ENCODE measurements around the gene HEMGN. TPM values are rescaled to one million over a fixed set of nuclear protein-coding genes. Genes with fewer than 3 reads are reported as not detected.
A peak's percentile ranks its signal among the peaks of the same experiment; 100 is the strongest.

HEMGN gene
- polyA plus RNA-seq, 1 donor from 2014 or later, result not detected

DNA sequence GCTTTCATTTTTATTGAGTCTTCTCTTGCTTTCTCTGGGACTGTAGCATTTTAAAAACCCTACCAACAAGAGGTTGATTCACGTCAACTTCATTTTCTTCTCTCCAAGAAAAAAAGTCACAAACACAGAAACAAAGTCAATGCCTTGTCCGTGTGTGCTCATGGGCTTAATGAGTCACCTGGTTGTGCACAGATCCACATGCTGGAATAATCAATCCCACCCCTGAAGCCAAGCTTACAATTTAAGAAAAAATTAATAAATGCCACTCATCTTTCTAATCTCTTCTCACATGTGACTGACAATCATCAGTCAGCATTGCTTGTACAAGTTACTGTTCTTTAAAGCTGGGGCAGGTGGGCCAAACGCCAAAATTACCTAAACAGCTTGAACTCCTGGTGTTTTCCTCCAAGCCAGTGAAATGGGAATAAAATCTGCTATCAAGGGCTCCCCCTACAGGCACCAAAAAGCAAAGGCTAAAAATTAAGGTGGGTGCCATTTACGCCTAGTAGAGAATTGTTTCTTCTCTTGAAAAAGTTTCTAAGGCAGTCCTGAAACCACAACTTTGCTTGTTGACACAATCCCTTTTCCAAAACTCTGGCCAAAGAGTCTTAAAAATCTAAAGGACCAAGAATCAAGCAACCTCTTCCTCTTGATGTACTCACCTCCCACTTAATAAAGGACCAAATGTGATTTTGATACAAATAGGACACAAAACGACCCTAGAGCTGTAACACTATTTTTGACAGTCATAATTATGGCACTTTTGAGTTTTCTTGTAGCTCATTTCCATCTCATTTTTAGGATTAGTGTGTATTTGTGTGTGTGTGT lies 37.0 kb downstream of the HEMGN start:
- H3F3A ChIP-seq (ENCODE audit: insufficient read depth, low read length, poor library complexity, severe bottlenecking), result no peaks in the 10 kb centered on the region
- no peak overlapping the region for H3K9ac ChIP-seq (ENCODE audit: low read length)
- H4K20me1 ChIP-seq (ENCODE audit: insufficient read depth), result no peaks in the 10 kb centered on the region
- H3K27me3 ChIP-seq (ENCODE audit: insufficient read depth, low read depth, low read length), result no peaks in the 10 kb centered on the region
- H3K79me2 ChIP-seq (replicated peaks; ENCODE audit: insufficient read depth, low read length), result no peaks in the 10 kb centered on the region
- H3K9me2 ChIP-seq (ENCODE audit: insufficient read depth, low read length), result no peaks in the 10 kb centered on the region
- no peak overlapping the region for H3K27ac ChIP-seq (ENCODE audit: low read length)
- no peaks in the 10 kb centered on the region for H3K9me3 ChIP-seq (ENCODE audit: low read length)
- TF ChIP-seq MXI1 (conservative IDR thresholded peaks at IDR 0.05; ENCODE audit: poor library complexity, severe bottlenecking), result no peak
- TF ChIP-seq, protein P1, sequence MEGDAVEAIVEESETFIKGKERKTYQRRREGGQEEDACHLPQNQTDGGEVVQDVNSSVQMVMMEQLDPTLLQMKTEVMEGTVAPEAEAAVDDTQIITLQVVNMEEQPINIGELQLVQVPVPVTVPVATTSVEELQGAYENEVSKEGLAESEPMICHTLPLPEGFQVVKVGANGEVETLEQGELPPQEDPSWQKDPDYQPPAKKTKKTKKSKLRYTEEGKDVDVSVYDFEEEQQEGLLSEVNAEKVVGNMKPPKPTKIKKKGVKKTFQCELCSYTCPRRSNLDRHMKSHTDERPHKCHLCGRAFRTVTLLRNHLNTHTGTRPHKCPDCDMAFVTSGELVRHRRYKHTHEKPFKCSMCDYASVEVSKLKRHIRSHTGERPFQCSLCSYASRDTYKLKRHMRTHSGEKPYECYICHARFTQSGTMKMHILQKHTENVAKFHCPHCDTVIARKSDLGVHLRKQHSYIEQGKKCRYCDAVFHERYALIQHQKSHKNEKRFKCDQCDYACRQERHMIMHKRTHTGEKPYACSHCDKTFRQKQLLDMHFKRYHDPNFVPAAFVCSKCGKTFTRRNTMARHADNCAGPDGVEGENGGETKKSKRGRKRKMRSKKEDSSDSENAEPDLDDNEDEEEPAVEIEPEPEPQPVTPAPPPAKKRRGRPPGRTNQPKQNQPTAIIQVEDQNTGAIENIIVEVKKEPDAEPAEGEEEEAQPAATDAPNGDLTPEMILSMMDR (IDR thresholded peaks at IDR 0.05; ENCODE audit: poor library complexity, severe bottlenecking), result peak; percentile 64
- peak; percentile 58 for TF ChIP-seq SMC3 (conservative IDR thresholded peaks at IDR 0.05; ENCODE audit: poor library complexity)
- TF ChIP-seq EZH2 (IDR thresholded peaks at IDR 0.05; ENCODE audit: borderline replicate concordance, insufficient read depth, low read length, poor library complexity, severe bottlenecking), result no peak
- peak; percentile 58 for TF ChIP-seq RAD21 (conservative IDR thresholded peaks at IDR 0.05)
- TF ChIP-seq TAF1 (IDR thresholded peaks at IDR 0.05; ENCODE audit: low read depth), result no peak
- no peak overlapping the region for H3K4me3 ChIP-seq (ENCODE audit: low read length)
- no peaks in the 10 kb centered on the region for H3K36me3 ChIP-seq (ENCODE audit: insufficient read depth, low read length)
- H2AFZ ChIP-seq (ENCODE audit: low read depth, low read length), result no peak overlapping the region
- H3K4me2 ChIP-seq (ENCODE audit: low read length), result no peak overlapping the region

- Histone ChIP-seq H2AFZ (ENCODE audit: low read depth, low read length) (no peak overlapping the region), H3K4me2 (ENCODE audit: low read length) (no peak overlapping the region), H3K9ac (ENCODE audit: low read length) (no peak overlapping the region), H3K79me2 (replicated peaks; ENCODE audit: insufficient read depth, low read length) (no peaks in the 10 kb centered on the region), H4K20me1 (ENCODE audit: insufficient read depth) (no peaks in the 10 kb centered on the region), H3F3A (ENCODE audit: insufficient read depth, low read length, poor library complexity, severe bottlenecking) (no peaks in the 10 kb centered on the region), H3K9me3 (ENCODE audit: low read length) (no peaks in the 10 kb centered on the region), H3K9me2 (ENCODE audit: insufficient read depth, low read length) (no peaks in the 10 kb centered on the region), H3K27ac (ENCODE audit: low read length) (no peak overlapping the region), H3K4me3 (ENCODE audit: low read length) (no peak overlapping the region), H3K36me3 (ENCODE audit: insufficient read depth, low read length) (no peaks in the 10 kb centered on the region), H3K27me3 (ENCODE audit: insufficient read depth, low read depth, low read length) (no peaks in the 10 kb centered on the region)
- TF ChIP-seq RAD21 (conservative IDR thresholded peaks at IDR 0.05), result no peak
- no peak for TF ChIP-seq REST (IDR thresholded peaks at IDR 0.05; ENCODE audit: borderline replicate concordance)
- no peak for TF ChIP-seq POLR2AphosphoS5 (IDR thresholded peaks at IDR 0.05)
- TF ChIP-seq, protein P1 (IDR thresholded peaks at IDR 0.05; ENCODE audit: poor library complexity, severe bottlenecking), result no peak
- TF ChIP-seq TAF1 (IDR thresholded peaks at IDR 0.05; ENCODE audit: low read depth), result no peak
- TF ChIP-seq MXI1 (conservative IDR thresholded peaks at IDR 0.05; ENCODE audit: poor library complexity, severe bottlenecking), result no peak
- TF ChIP-seq EP300 (conservative IDR thresholded peaks at IDR 0.05; ENCODE audit: poor library complexity, severe bottlenecking), result no peak
Observed at GRCh38 chr9:97900103-97900737, 37.8 kb downstream of the HEMGN start.
